Upper lobe of left lung (tissue), 6 donors: ENCODE data around the gene ADCY2. TPM values are rescaled to one million over a fixed set of nuclear protein-coding genes. Genes with fewer than 3 reads are reported as not detected.

Experiments
- ATAC-seq, 2 donors: fragments of 200-7000 bp; cut with Tn5 transposase; one replicate each; pipeline ENCODE4 v1.9.1; 2022; ENCODE audit warnings: mild to moderate bottlenecking in 2 of 2, moderate library complexity in 2 of 2; ENCODE audit not compliant: low FRiP score in 2 of 2
- DNase-seq, 2 donors: peaks; one replicate each; pipeline ENCODE4 v3.0.0-alpha.2; 2019 to 2020
- H3K27ac ChIP-seq, 4 donors: fragments of 200-600 bp; sonication (generic); one replicate each; pipeline ENCODE4 v1.5.1; 2016 to 2019
- H3K27me3 ChIP-seq, 4 donors: fragments of 200-600 bp; sonication (generic); one replicate each; pipeline ENCODE4 v1.5.1; 2017 to 2019
- H3K36me3 ChIP-seq, 4 donors: fragments of 200-600 bp; sonication (generic); one replicate each; pipeline ENCODE4 v1.5.1; 2016 to 2019
- H3K4me1 ChIP-seq, 4 donors: fragments of 200-600 bp; sonication (generic); one replicate each; pipeline ENCODE4 v1.5.1; 2018 to 2019
- H3K4me3 ChIP-seq, 4 donors: fragments of 200-600 bp; sonication (generic); one replicate each; pipeline ENCODE4 v1.5.1; 2017 to 2019; ENCODE audit warnings: mild to moderate bottlenecking in 2 of 4, moderate library complexity in 1 of 4
- H3K9me3 ChIP-seq, 4 donors: fragments of 200-600 bp; sonication (generic); one replicate each; pipeline ENCODE4 v1.5.1; 2018 to 2019
- EP300 ChIP-seq, 4 donors: sonication (generic); formaldehyde crosslinking; IDR thresholded peaks; one replicate each; pipeline ENCODE4 v1.5.1; 2017; ENCODE audit warnings: antibody characterized with exemption in 4 of 4, control low read depth in 2 of 4
- POLR2A ChIP-seq, 4 donors: fragments of 450-650 bp; IDR thresholded peaks; one replicate each; pipeline ENCODE4 v1.5.1; 2016 to 2017; ENCODE audit warnings: antibody characterized with exemption in 4 of 4, mild to moderate bottlenecking in 2 of 4
- POLR2AphosphoS5 ChIP-seq, 2 donors: sonication (generic); formaldehyde crosslinking; IDR thresholded peaks; one replicate each; pipeline ENCODE4 v1.5.1; 2017; ENCODE audit warnings: antibody characterized with exemption in 2 of 2
- WGBS, 2 donors: methylation state at CpG; one replicate each; pipeline ENCODE4 v1.1.5; 2017 to 2018; 5-methylcytosine and 5-hydroxymethylcytosine counted together
- total RNA-seq, 6 donors: library from RNA; depleted of rRNA in 4 of 6; stranded (reverse); fragments of >200 nt in 4 of 6; gene quantifications; one replicate each; pipeline versions ENCODE4 v1.1.0 to v1.2.1, GENCODE V29; 2016 to 2021
- TF ChIP-seq, protein P1 (sequence below), 6 experiments: fragments of 450-650 bp in 4 of 6; fragments of 200-600 bp in 2 of 6; sonication (generic) in 2 of 6; IDR thresholded peaks; one replicate each; pipeline ENCODE4 v1.5.1; 2016 to 2019; ENCODE audit warnings: antibody characterized with exemption in 6 of 6
- donor health status: DM: no; HTN: no; CAD: no; lungs with moderate emphysema.
- donor health status: DM: no; HTN: yes; CAD: no; lungs with severe emphysema.

The ADCY2 gene
- total RNA-seq, 6 donors from 2014 or later: 0.20 to 2.4 (median 0.46) TPM; not detected in 1

DNA sequence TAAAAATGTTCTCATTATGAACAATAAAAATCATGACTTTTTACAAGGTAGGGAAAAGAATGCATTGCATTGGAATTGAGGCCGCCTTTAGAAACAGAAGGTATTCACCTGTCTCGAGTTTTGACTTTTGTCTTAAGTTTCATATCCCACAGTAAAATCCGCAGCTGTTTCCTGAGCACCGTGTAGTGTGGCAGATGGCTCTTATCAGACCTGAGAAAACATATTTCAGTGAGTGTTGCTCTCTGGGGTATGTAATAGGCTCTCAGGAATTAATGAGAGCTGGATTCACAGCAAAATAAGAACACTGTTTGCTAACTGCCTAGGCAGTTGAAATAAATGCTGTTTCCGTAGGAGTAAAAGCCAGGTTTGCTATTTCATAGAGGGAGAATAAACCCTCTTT, 233.6 kb downstream of the ADCY2 start:
- H3K27me3 ChIP-seq: no peaks in the 10 kb centered on the region
- no peaks in the 10 kb centered on the region for H3K9me3 ChIP-seq
- H3K4me1 ChIP-seq: no peaks in the 10 kb centered on the region
- no peak overlapping the region for H3K27ac ChIP-seq
- TF ChIP-seq EP300 (IDR thresholded peaks at IDR 0.05) (no peak), POLR2AphosphoS5 (IDR thresholded peaks at IDR 0.05) (no peak), POLR2A (IDR thresholded peaks at IDR 0.05) (no peak)
- TF ChIP-seq, protein P1, sequence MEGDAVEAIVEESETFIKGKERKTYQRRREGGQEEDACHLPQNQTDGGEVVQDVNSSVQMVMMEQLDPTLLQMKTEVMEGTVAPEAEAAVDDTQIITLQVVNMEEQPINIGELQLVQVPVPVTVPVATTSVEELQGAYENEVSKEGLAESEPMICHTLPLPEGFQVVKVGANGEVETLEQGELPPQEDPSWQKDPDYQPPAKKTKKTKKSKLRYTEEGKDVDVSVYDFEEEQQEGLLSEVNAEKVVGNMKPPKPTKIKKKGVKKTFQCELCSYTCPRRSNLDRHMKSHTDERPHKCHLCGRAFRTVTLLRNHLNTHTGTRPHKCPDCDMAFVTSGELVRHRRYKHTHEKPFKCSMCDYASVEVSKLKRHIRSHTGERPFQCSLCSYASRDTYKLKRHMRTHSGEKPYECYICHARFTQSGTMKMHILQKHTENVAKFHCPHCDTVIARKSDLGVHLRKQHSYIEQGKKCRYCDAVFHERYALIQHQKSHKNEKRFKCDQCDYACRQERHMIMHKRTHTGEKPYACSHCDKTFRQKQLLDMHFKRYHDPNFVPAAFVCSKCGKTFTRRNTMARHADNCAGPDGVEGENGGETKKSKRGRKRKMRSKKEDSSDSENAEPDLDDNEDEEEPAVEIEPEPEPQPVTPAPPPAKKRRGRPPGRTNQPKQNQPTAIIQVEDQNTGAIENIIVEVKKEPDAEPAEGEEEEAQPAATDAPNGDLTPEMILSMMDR (IDR thresholded peaks at IDR 0.05): no peak
- 59 to 61% methylated on average over 5 of the region's 5 CpGs for WGBS, 2 donors
- no peaks in the 10 kb centered on the region for H3K36me3 ChIP-seq
- DNase-seq (no peak), ATAC-seq (no peak)
- H3K4me3 ChIP-seq: no peak overlapping the region

DNA sequence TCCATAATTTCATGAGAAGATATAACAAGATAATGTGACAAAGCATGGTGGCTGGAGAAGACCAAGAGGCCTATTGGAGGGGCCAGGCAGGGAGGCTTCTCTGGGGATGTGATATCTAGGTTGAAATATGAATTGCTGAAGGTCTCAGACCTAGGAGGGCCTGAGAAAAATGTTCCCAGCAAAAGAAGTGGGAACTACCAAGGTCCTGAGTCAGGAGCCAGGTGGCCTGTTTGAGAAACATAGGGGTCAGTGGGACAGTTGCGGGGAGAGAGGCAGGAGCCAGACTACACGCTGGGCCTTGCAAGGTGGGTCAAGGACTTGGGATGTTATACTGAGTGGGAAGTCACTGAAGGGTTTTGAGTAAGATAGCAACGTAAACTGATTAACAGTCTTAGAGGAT, 238.9 kb downstream of the ADCY2 start:
- no peaks in the 10 kb centered on the region for H3K4me1 ChIP-seq
- TF ChIP-seq, protein P1 (IDR thresholded peaks at IDR 0.05): no peak
- TF ChIP-seq EP300 (IDR thresholded peaks at IDR 0.05): no peak
- TF ChIP-seq POLR2A (IDR thresholded peaks at IDR 0.05): no peak
- TF ChIP-seq POLR2AphosphoS5 (IDR thresholded peaks at IDR 0.05): no peak
- peak in 1 of 2 donors; percentile 31 for ATAC-seq
- H3K27ac ChIP-seq: no peak overlapping the region
- H3K27me3 ChIP-seq: no peaks in the 10 kb centered on the region
- no peaks in the 10 kb centered on the region for H3K36me3 ChIP-seq
- DNase-seq: no peak
- no peak overlapping the region for H3K4me3 ChIP-seq
- no peaks in the 10 kb centered on the region for H3K9me3 ChIP-seq
- WGBS, 2 donors: 85 to 98% methylated on average over 3 of the region's 3 CpGs

DNA sequence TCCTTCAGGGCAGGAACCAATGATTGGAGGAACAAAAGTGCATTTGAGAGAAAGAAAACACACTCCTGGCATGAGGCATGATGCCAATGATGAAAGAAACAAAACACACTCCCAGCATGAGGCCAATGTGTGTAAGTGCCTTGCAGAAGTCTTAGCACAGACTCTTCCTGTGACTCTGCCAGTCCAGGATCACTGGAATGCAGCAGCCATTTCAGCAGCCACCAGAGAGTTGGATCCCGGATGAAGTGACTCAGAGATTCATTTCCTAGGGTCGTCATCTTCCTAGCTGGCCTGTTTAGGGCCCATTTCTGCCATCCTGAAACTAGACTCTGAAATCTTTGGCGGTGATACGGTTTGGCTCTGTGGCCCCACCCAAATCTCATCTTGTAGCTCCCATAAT, 242.5 kb downstream of the ADCY2 start:
- no peak overlapping the region for H3K4me3 ChIP-seq
- 80 to 82% methylated on average over 1 to 4 of the region's 4 CpGs for WGBS, 2 donors
- no peak for ATAC-seq
- H3K36me3 ChIP-seq: no peaks in the 10 kb centered on the region
- TF ChIP-seq, protein P1 (IDR thresholded peaks at IDR 0.05): no peak
- no peak for TF ChIP-seq EP300 (IDR thresholded peaks at IDR 0.05)
- TF ChIP-seq POLR2AphosphoS5 (IDR thresholded peaks at IDR 0.05): no peak
- no peaks in the 10 kb centered on the region for H3K4me1 ChIP-seq
- H3K9me3 ChIP-seq: peaks cover 0 to 7% (median 1%) of the 10 kb centered on the region in 4 donors
- no peak overlapping the region for H3K27ac ChIP-seq
- DNase-seq: no peak
- no peaks in the 10 kb centered on the region for H3K27me3 ChIP-seq

DNA sequence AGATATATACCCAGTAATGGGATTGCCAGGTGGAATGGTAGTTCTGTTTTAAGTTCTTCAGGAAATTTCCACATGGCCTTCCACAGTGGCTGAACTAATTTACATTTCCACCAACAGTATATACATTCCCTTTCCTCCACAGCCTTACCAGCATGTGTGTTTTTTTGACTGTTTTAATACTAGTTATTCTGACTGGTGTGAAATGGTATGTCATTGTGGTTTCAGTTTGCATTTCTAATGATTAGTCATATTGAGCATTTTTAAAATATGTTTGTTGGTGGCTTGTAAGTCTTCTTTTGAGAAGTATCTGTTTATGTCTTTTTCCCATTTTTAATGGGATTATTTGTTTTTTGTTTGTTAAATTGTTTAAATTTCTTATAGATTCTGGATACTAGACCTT, 246.1 kb downstream of the ADCY2 start:
- Histone ChIP-seq H3K27ac (no peak overlapping the region), H3K4me3 (no peak overlapping the region), H3K9me3 (peaks cover 0 to 7% (median 1%) of the 10 kb centered on the region in 4 donors), H3K36me3 (no peaks in the 10 kb centered on the region), H3K4me1 (no peaks in the 10 kb centered on the region), H3K27me3 (no peaks in the 10 kb centered on the region)
- no peak for DNase-seq
- TF ChIP-seq POLR2AphosphoS5 (IDR thresholded peaks at IDR 0.05): no peak
- no peak for TF ChIP-seq POLR2A (IDR thresholded peaks at IDR 0.05)
- TF ChIP-seq, protein P1 (IDR thresholded peaks at IDR 0.05): no peak
- TF ChIP-seq EP300 (IDR thresholded peaks at IDR 0.05): no peak
- no peak for ATAC-seq

DNA sequence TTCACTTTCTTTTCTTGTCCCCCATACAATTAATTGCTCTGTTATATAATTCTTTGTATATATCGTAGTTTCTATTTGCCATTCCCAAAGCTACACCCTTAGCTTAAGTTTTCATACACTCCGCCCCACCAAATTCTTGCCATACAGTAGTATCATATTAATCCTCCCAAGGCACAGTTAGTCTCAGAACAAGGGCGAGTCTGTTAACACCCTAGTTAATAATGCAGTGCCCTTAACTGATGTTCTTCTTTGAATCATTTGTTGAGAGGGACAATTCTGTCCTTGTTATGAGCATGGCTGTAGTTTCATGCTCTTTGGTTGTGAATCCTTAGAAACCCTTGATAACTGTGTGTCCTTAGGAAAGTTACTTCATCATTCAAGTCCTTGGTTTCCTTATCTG, 248.8 kb downstream of the ADCY2 start:
- DNase-seq: no peak
- Histone ChIP-seq H3K36me3 (no peaks in the 10 kb centered on the region), H3K9me3 (peaks cover 0 to 7% (median 1%) of the 10 kb centered on the region in 4 donors), H3K27me3 (no peaks in the 10 kb centered on the region), H3K27ac (no peak overlapping the region), H3K4me3 (no peak overlapping the region), H3K4me1 (no peaks in the 10 kb centered on the region)
- WGBS, 2 donors: 80 to 89% methylated on average over 3 of the region's 3 CpGs
- no peak for TF ChIP-seq POLR2AphosphoS5 (IDR thresholded peaks at IDR 0.05)
- TF ChIP-seq, protein P1 (IDR thresholded peaks at IDR 0.05): no peak
- TF ChIP-seq POLR2A (IDR thresholded peaks at IDR 0.05): no peak
- no peak for TF ChIP-seq EP300 (IDR thresholded peaks at IDR 0.05)
- ATAC-seq: no peak
